ENCODE data around the gene VAPA. TPM values are rescaled to one million over a fixed set of nuclear protein-coding genes. Genes with fewer than 3 reads are reported as not detected.
A peak's percentile ranks its signal among the peaks of the same experiment; 100 is the strongest.

Gene VAPA
- polyA plus RNA-seq, 1 of the 3 experiments (the other 2 are of a cell fraction), result 109 TPM

- TF ChIP-seq, protein P1, sequence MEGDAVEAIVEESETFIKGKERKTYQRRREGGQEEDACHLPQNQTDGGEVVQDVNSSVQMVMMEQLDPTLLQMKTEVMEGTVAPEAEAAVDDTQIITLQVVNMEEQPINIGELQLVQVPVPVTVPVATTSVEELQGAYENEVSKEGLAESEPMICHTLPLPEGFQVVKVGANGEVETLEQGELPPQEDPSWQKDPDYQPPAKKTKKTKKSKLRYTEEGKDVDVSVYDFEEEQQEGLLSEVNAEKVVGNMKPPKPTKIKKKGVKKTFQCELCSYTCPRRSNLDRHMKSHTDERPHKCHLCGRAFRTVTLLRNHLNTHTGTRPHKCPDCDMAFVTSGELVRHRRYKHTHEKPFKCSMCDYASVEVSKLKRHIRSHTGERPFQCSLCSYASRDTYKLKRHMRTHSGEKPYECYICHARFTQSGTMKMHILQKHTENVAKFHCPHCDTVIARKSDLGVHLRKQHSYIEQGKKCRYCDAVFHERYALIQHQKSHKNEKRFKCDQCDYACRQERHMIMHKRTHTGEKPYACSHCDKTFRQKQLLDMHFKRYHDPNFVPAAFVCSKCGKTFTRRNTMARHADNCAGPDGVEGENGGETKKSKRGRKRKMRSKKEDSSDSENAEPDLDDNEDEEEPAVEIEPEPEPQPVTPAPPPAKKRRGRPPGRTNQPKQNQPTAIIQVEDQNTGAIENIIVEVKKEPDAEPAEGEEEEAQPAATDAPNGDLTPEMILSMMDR (IDR thresholded peaks at IDR 0.05), result no peak
- TF ChIP-seq PBX3 (IDR thresholded peaks at IDR 0.05), result peak; percentile 87
- TF ChIP-seq FOSL2 (IDR thresholded peaks at IDR 0.05; ENCODE audit: borderline replicate concordance, low read depth), result peak; percentile 74
- peak; percentile 52; the same call in 1 of the 2 replicates for TF ChIP-seq NFIC (IDR thresholded peaks at IDR 0.05; ENCODE audit: borderline replicate concordance)
- no peak for TF ChIP-seq MEF2A (IDR thresholded peaks at IDR 0.05; ENCODE audit: borderline replicate concordance, low read depth)
- no peak for TF ChIP-seq EZH2phosphoT487 (IDR thresholded peaks at IDR 0.05; ENCODE audit: borderline replicate concordance, low read depth)
- no peak for TF ChIP-seq CHD2 (IDR thresholded peaks at IDR 0.05; ENCODE audit: low read length, partially characterized antibody)
Observed at GRCh38 chr18:9869715-9870430, 43.9 kb upstream of the VAPA start (continued).

- ChIA-PET POLR2A (no interaction called here), CTCF (interaction anchor here (0.6 to 1.0 kb wide), 3 partner anchors 10 to 74 kb away, joined by 3 to 4 read pairs (median 3); partner anchors contain the start of gene TXNDC2)
- TF ChIP-seq POLR2AphosphoS5 (IDR thresholded peaks at IDR 0.05; ENCODE audit: low read depth, low read length), result no peak
- TF ChIP-seq, protein P2, sequence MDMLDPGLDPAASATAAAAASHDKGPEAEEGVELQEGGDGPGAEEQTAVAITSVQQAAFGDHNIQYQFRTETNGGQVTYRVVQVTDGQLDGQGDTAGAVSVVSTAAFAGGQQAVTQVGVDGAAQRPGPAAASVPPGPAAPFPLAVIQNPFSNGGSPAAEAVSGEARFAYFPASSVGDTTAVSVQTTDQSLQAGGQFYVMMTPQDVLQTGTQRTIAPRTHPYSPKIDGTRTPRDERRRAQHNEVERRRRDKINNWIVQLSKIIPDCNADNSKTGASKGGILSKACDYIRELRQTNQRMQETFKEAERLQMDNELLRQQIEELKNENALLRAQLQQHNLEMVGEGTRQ (IDR thresholded peaks at IDR 0.05; ENCODE audit: borderline replicate concordance, low read depth, low read length), result no peak
- H3K9me2 ChIP-seq, result no peaks in the 10 kb centered on the region
- H3K27ac ChIP-seq (ENCODE audit: low read depth in 2 of 2, low read length in 1 of 2), result peak overlapping the region in 1 of 2 experiments; percentile 68; a peak in 3 of 4 replicates
- DNase-seq, result no peak
- no peaks in the 10 kb centered on the region for H3K36me3 ChIP-seq (replicated peaks in 1 of 2; ENCODE audit: control insufficient read depth in 1 of 2, insufficient read depth in 2 of 2, low read length in 1 of 2)
- whole genome bisulfite sequencing (ENCODE audit: low lambda C conversion rate), result 83% methylated on average over 4 of the region's 4 CpGs
- H3K4me3 ChIP-seq (ENCODE audit: low read depth in 2 of 2, low read length in 1 of 2), result no peak overlapping the region
- peaks cover 3% of the 10 kb centered on the region; the same call in 1 of the 2 replicates for H3K9me3 ChIP-seq
- H3F3A ChIP-seq (replicated peaks; ENCODE audit: insufficient read depth), result peaks cover 20% of the 10 kb centered on the region
- no peaks in the 10 kb centered on the region for H4K20me1 ChIP-seq (ENCODE audit: insufficient read depth)
- H3K27me3 ChIP-seq (ENCODE audit: insufficient read depth), result no peaks in the 10 kb centered on the region
- H2AFZ ChIP-seq (ENCODE audit: low read depth), result peak overlapping the region; percentile 91
- H3K4me2 ChIP-seq, result peak overlapping the region; percentile 1
- H3K4me1 ChIP-seq (ENCODE audit: control insufficient read depth in 1 of 2, insufficient read depth in 2 of 2, low read depth in 1 of 2, low read length in 1 of 2), result peaks cover 20 to 31% of the 10 kb centered on the region in 2 experiments
- H3K9ac ChIP-seq, result no peak overlapping the region; the same call in 1 of the 2 replicates
- no peaks in the 10 kb centered on the region for H3K79me2 ChIP-seq (ENCODE audit: insufficient read depth)
Observed at GRCh38 chr18:9870431-9871008, 43.3 kb upstream of the VAPA start.

Data from SK-N-SH (cell line).